Fibroblast of gingiva (primary cell): ENCODE measurements around the gene COL18A1.
"Not testable (repeated sequence)": the region's sequence is repeated elsewhere in the genome, so short reads cannot be mapped to it uniquely, and the experiment has no call there.

Experiments used
- DNase-seq: peaks from one replicate; pipeline ENCODE4 v3.0.0-alpha.2; 2011; ENCODE audit warnings: low read depth

COL18A1 gene

GRCh38 chr21:45427331-45428271 is 22.6 kb downstream of the COL18A1 start:
- peak; percentile 81 for DNase-seq

GRCh38 chr21:45428534-45428933 is 23.6 kb downstream of the COL18A1 start:
- no peak for DNase-seq

GRCh38 chr21:45429221-45430175 is 24.5 kb downstream of the COL18A1 start:
- DNase-seq, result no peak

- DNase-seq, result no peak
These were observed 25.8 kb downstream of the COL18A1 start for GRCh38 chr21:45430521-45431501.

GRCh38 chr21:45431781-45432572 is 27.0 kb downstream of the COL18A1 start:
- DNase-seq, result no peak

- DNase-seq, result no peak
These were observed 27.8 kb downstream of the COL18A1 start for GRCh38 chr21:45432575-45433255.

- no peak for DNase-seq
These were observed 28.3 kb downstream of the COL18A1 start for GRCh38 chr21:45433301-45433700.

GRCh38 chr21:45433911-45434644 is 29.1 kb downstream of the COL18A1 start:
- no peak for DNase-seq

- DNase-seq, result no peak
These were observed 29.8 kb downstream of the COL18A1 start for GRCh38 chr21:45434645-45435217.

- DNase-seq, result no peak
These were observed 30.5 kb downstream of the COL18A1 start for GRCh38 chr21:45435405-45435981.

GRCh38 chr21:45436351-45437065 is 31.5 kb downstream of the COL18A1 start:
- no peak for DNase-seq

GRCh38 chr21:45437844-45438243 is 32.9 kb downstream of the COL18A1 start:
- not testable (repeated sequence) for DNase-seq

- DNase-seq, result no peak
These were observed 33.6 kb downstream of the COL18A1 start for GRCh38 chr21:45438391-45439145.

GRCh38 chr21:45439161-45439872 is 34.4 kb downstream of the COL18A1 start:
- peak; percentile 86 for DNase-seq

GRCh38 chr21:45439901-45440461 is 35.0 kb downstream of the COL18A1 start:
- DNase-seq, result no peak

- DNase-seq, result no peak
These were observed 35.9 kb downstream of the COL18A1 start for GRCh38 chr21:45440736-45441350.
